Stimulated activated naive CD4-positive, alpha-beta T cell (primary cell): Measurements from ENCODE around the gene PNMA3.
"Not testable (repeated sequence)": the region's sequence is repeated elsewhere in the genome, so short reads cannot be mapped to it uniquely, and the experiment has no call there.

Experiments used
- DNase-seq, 6 experiments: peaks; one replicate each; lab custom pipeline; 2025; lab: John Stamatoyannopoulos, UW

Gene PNMA3

GRCh38 chrX:153055871-153056749 is at the start of gene PNMA3:
TSS of gene PNMA3 (plus strand) at chrX:153056470. CDS start at chrX:153057056, 586 bp downstream.
- no peak for DNase-seq

- DNase-seq: not testable (repeated sequence)
Observed at GRCh38 chrX:153017174-153017573, 39.1 kb upstream of the PNMA3 start.

GRCh38 chrX:153019166-153019565 is 37.1 kb upstream of the PNMA3 start:
- DNase-seq: no peak

GRCh38 chrX:153026501-153026900 is 29.8 kb upstream of the PNMA3 start:
- DNase-seq: not testable (repeated sequence)

- DNase-seq: peak in 1 of 6 experiments; percentile 15
Observed at GRCh38 chrX:153028487-153028886, 27.8 kb upstream of the PNMA3 start.

- no peak for DNase-seq
Observed at GRCh38 chrX:153029162-153029561, 27.1 kb upstream of the PNMA3 start.

- no peak for DNase-seq
Observed at GRCh38 chrX:153029875-153030274, 26.4 kb upstream of the PNMA3 start.

- no peak for DNase-seq
Observed at GRCh38 chrX:153030801-153031200, 25.5 kb upstream of the PNMA3 start.

- peak; percentile 15 to 76 (median 50) for DNase-seq
Observed at GRCh38 chrX:153032397-153033118, 23.7 kb upstream of the PNMA3 start.

- no peak for DNase-seq
Observed at GRCh38 chrX:153049093-153049492, 7.2 kb upstream of the PNMA3 start.

GRCh38 chrX:153052534-153052933 is 3.7 kb upstream of the PNMA3 start:
- DNase-seq: no peak

- DNase-seq: no peak
Observed at GRCh38 chrX:153057281-153057680, 1.0 kb downstream of the PNMA3 start.

GRCh38 chrX:153059191-153060094 is 3.2 kb downstream of the PNMA3 start:
- DNase-seq: no peak

GRCh38 chrX:153060095-153060445 is 3.8 kb downstream of the PNMA3 start:
- no peak for DNase-seq

- no peak for DNase-seq
Observed at GRCh38 chrX:153061732-153062131, 5.5 kb downstream of the PNMA3 start.

GRCh38 chrX:153063315-153063714 is 7.0 kb downstream of the PNMA3 start:
- no peak for DNase-seq

GRCh38 chrX:153064061-153064460 is 7.8 kb downstream of the PNMA3 start:
- no peak for DNase-seq

GRCh38 chrX:153065389-153065788 is 9.1 kb downstream of the PNMA3 start:
- no peak for DNase-seq

- DNase-seq: not testable (repeated sequence)
Observed at GRCh38 chrX:153066402-153066801, 10.1 kb downstream of the PNMA3 start.

GRCh38 chrX:153071909-153072583 is 15.8 kb downstream of the PNMA3 start, which contains the start of gene PNMA6A:
TSS of gene PNMA6A (plus strand) at chrX:153072454. CDS start at chrX:153073063, 609 bp downstream.
- not testable (repeated sequence) for DNase-seq

GRCh38 chrX:153073331-153073730 is 17.1 kb downstream of the PNMA3 start:
- not testable (repeated sequence) for DNase-seq
